Pericardium fibroblast (primary cell): ENCODE results near the gene CASP12. TPM values are rescaled to one million over a fixed set of nuclear protein-coding genes. Genes with fewer than 3 reads are reported as not detected.

Experiments used
- total RNA-seq: library from RNA; depleted of rRNA; stranded (reverse); fragments of >200 nt; gene quantifications from 2 replicates; pipeline ENCODE4 v1.2.3, GENCODE V29; 2015

CASP12 gene
- total RNA-seq, result not detected in 2 replicates

GRCh38 chr11:104897891-104898684, at the start of gene CASP12:
CASP12 (minus strand) TSS chr11:104898460.

Other genes starting within 250 kb of the CASP12 start
- gene CASP4, start 70.1 kb upstream of the CASP12 start, total RNA-seq, result 107 and 126 TPM in 2 replicates
- not detected in 2 replicates for gene CASP5, start 124.7 kb upstream of the CASP12 start, total RNA-seq
- gene CASP1, start 136.7 kb upstream of the CASP12 start, total RNA-seq, result 4.8 and 13.9 TPM in 2 replicates
- 2.6 and 7.1 TPM in 2 replicates for gene CARD16, start 146.9 kb upstream of the CASP12 start, total RNA-seq
- gene CARD18, start 241.3 kb upstream of the CASP12 start, total RNA-seq, result not detected in 2 replicates